Loucy (cell line): Measurements from ENCODE around the gene MRFAP1.

Experiments
- H2AFZ ChIP-seq: fragments of 200-600 bp; sonication (generic); 2 replicates; pipeline ENCODE4 v1.6.0; 2016; ENCODE audit warnings: antibody characterized with exemption, mild to moderate bottlenecking, low read length, moderate library complexity
- H3F3A ChIP-seq: fragments of 200-600 bp; 2 replicates; pipeline ENCODE4 v1.6.0; 2016; ENCODE audit warnings: antibody characterized with exemption, low read depth, mild to moderate bottlenecking
- H3K27me3 ChIP-seq: fragments of 200-600 bp; sonication (generic); 2 replicates; pipeline ENCODE4 v1.6.1; 2014; ENCODE audit warnings: low read length, mild to moderate bottlenecking; ENCODE audit not compliant: insufficient read depth, poor library complexity, severe bottlenecking
- H3K36me3 ChIP-seq: fragments of 200-600 bp; sonication (generic); 2 replicates; pipeline ENCODE4 v1.6.1; 2016; ENCODE audit warnings: low read length; ENCODE audit not compliant: insufficient read depth
- H3K4me1 ChIP-seq: fragments of 200-600 bp; sonication (generic); 2 replicates; pipeline ENCODE4 v1.5.1; 2014; ENCODE audit warnings: low read length, mild to moderate bottlenecking; ENCODE audit not compliant: insufficient read depth, poor library complexity, severe bottlenecking
- H3K4me2 ChIP-seq: fragments of 200-600 bp; sonication (generic); 2 replicates; pipeline ENCODE4 v1.6.0; 2014; ENCODE audit warnings: antibody characterized with exemption, low read length, low read depth, mild to moderate bottlenecking; ENCODE audit not compliant: poor library complexity, severe bottlenecking
- H3K4me3 ChIP-seq: fragments of 200-600 bp; sonication (generic); 2 replicates; pipeline ENCODE4 v1.5.1; 2014; ENCODE audit warnings: low read length, mild to moderate bottlenecking, mixed read lengths; ENCODE audit not compliant: poor library complexity, severe bottlenecking
- H3K79me2 ChIP-seq: fragments of 200-600 bp; sonication (generic); 2 replicates; pipeline ENCODE4 v1.6.1; 2014; ENCODE audit warnings: low read length; ENCODE audit not compliant: insufficient read depth
- H3K9ac ChIP-seq: fragments of 200-600 bp; sonication (generic); 2 replicates; pipeline ENCODE4 v1.6.0; 2014; ENCODE audit warnings: mild to moderate bottlenecking, low read depth, low read length, moderate library complexity; ENCODE audit not compliant: poor library complexity, severe bottlenecking
- H3K9me2 ChIP-seq: fragments of 200-600 bp; sonication (generic); replicated peaks from 2 replicates; pipeline ENCODE4 v1.6.1; 2016; ENCODE audit warnings: low read depth, low read length, mixed read lengths
- H3K9me3 ChIP-seq: fragments of 200-600 bp; sonication (generic); 2 replicates; pipeline ENCODE4 v1.6.1; 2014; ENCODE audit warnings: mild to moderate bottlenecking, antibody characterized with exemption, low read length, low read depth; ENCODE audit not compliant: insufficient read depth
- H4K20me1 ChIP-seq: fragments of 200-600 bp; sonication (generic); 2 replicates; pipeline ENCODE4 v1.6.0; 2014; ENCODE audit warnings: antibody characterized with exemption, low read length, mild to moderate bottlenecking; ENCODE audit not compliant: insufficient read depth, poor library complexity, severe bottlenecking
- CTCF ChIP-seq: fragments of 200-600 bp; sonication (generic); conservative IDR thresholded peaks from 2 replicates; pipeline ENCODE4 v1.5.1; 2014; ENCODE audit warnings: mild to moderate bottlenecking, antibody characterized with exemption, low read length
- EZH2phosphoT487 ChIP-seq: fragments of 200-600 bp; IDR thresholded peaks from 2 replicates; pipeline ENCODE4 v1.6.1; 2018; ENCODE audit warnings: antibody characterized with exemption, mild to moderate bottlenecking, moderate library complexity, borderline replicate concordance

MRFAP1 gene

GRCh38 chr4:6607368-6608055 lies 33.0 kb upstream of the MRFAP1 start:
- no peak overlapping the region for H3K4me3 ChIP-seq
- H3K9me3 ChIP-seq, result no peaks in the 10 kb centered on the region
- no peak overlapping the region for H2AFZ ChIP-seq
- no peaks in the 10 kb centered on the region for H3K79me2 ChIP-seq
- no peaks in the 10 kb centered on the region for H3K27me3 ChIP-seq
- H3K4me1 ChIP-seq, result no peaks in the 10 kb centered on the region
- TF ChIP-seq EZH2phosphoT487, result no peak
- TF ChIP-seq CTCF, result no peak
- no peak overlapping the region for H3K4me2 ChIP-seq
- no peak overlapping the region for H3K9ac ChIP-seq
- no peaks in the 10 kb centered on the region for H3F3A ChIP-seq
- H4K20me1 ChIP-seq, result no peaks in the 10 kb centered on the region
- H3K36me3 ChIP-seq, result peaks cover 28% of the 10 kb centered on the region
- H3K9me2 ChIP-seq, result no peaks in the 10 kb centered on the region

GRCh38 chr4:6608758-6609414 lies 31.6 kb upstream of the MRFAP1 start:
- Histone ChIP-seq H3K4me1 (no peaks in the 10 kb centered on the region), H3K9me2 (no peaks in the 10 kb centered on the region), H3F3A (no peaks in the 10 kb centered on the region), H3K9me3 (no peaks in the 10 kb centered on the region), H4K20me1 (no peaks in the 10 kb centered on the region), H3K79me2 (no peaks in the 10 kb centered on the region), H3K9ac (no peak overlapping the region), H3K27me3 (no peaks in the 10 kb centered on the region), H3K36me3 (peaks cover 28% of the 10 kb centered on the region), H3K4me2 (no peak overlapping the region), H2AFZ (no peak overlapping the region), H3K4me3 (no peak overlapping the region)
- no peak for TF ChIP-seq CTCF
- no peak for TF ChIP-seq EZH2phosphoT487

- Histone ChIP-seq H3K9me2 (no peaks in the 10 kb centered on the region), H2AFZ (no peak overlapping the region), H3F3A (no peaks in the 10 kb centered on the region), H3K27me3 (no peaks in the 10 kb centered on the region), H3K79me2 (no peaks in the 10 kb centered on the region), H3K36me3 (peaks cover 30% of the 10 kb centered on the region), H3K9ac (no peak overlapping the region), H3K4me3 (no peak overlapping the region), H3K9me3 (no peaks in the 10 kb centered on the region), H3K4me1 (no peaks in the 10 kb centered on the region), H4K20me1 (no peaks in the 10 kb centered on the region), H3K4me2 (no peak overlapping the region)
- no peak for TF ChIP-seq EZH2phosphoT487
- no peak for TF ChIP-seq CTCF
These were observed 30.9 kb upstream of the MRFAP1 start for GRCh38 chr4:6609415-6610079.
